Sigmoid colon (tissue), 7 donors: ENCODE measurements around the gene MAP4. TPM values are rescaled to one million over a fixed set of nuclear protein-coding genes. Genes with fewer than 3 reads are reported as not detected.
"Not testable (repeated sequence)": the region's sequence is repeated elsewhere in the genome, so short reads cannot be mapped to it uniquely, and the experiment has no call there.

ENCODE experiments used
- DNase-seq: peaks from one replicate; pipeline ENCODE4 v3.0.0-alpha.2; 2019
- H3K27ac ChIP-seq, 4 donors: fragments of 200-600 bp; sonication (generic); one replicate each; pipeline ENCODE4 v1.5.1; 2016 to 2019; ENCODE audit warnings: mild to moderate bottlenecking in 1 of 4
- H3K27me3 ChIP-seq, 3 donors: fragments of 200-600 bp; sonication (generic); one replicate each; pipeline ENCODE4 v1.5.1; 2019; ENCODE audit warnings: mild to moderate bottlenecking in 1 of 3
- H3K36me3 ChIP-seq, 4 donors: fragments of 200-600 bp; sonication (generic); one replicate each; pipeline ENCODE4 v1.5.1; 2016 to 2019
- H3K4me1 ChIP-seq, 4 donors: fragments of 200-600 bp; sonication (generic); one replicate each; pipeline ENCODE4 v1.5.1; 2017 to 2019
- H3K4me3 ChIP-seq, 4 donors: fragments of 200-600 bp; sonication (generic); one replicate each; pipeline ENCODE4 v1.5.1; 2017 to 2019; ENCODE audit warnings: mild to moderate bottlenecking in 2 of 4, moderate library complexity in 1 of 4
- H3K9me3 ChIP-seq, 4 donors: fragments of 200-600 bp in 3 of 4; sonication (generic) in 3 of 4; one replicate each; pipeline versions ENCODE4 v1.5.1 to v1.6.1; 2013 to 2019
- CTCF ChIP-seq, 4 experiments: fragments of 450-650 bp in 3 of 4; fragments of 200-600 bp in 1 of 4; IDR thresholded peaks; one replicate each; pipeline ENCODE4 v1.5.1; 2016 to 2019; ENCODE audit warnings: antibody characterized with exemption in 4 of 4, mild to moderate bottlenecking in 3 of 4, moderate library complexity in 2 of 4
- EP300 ChIP-seq, 4 donors: sonication (generic); formaldehyde crosslinking; IDR thresholded peaks; one replicate each; pipeline ENCODE4 v1.6.1; 2017; ENCODE audit warnings: antibody characterized with exemption in 4 of 4
- POLR2A ChIP-seq, 2 donors: fragments of 450-650 bp; IDR thresholded peaks; one replicate each; pipeline ENCODE4 v1.6.1; 2016; ENCODE audit warnings: antibody characterized with exemption in 2 of 2, mild to moderate bottlenecking in 2 of 2, moderate library complexity in 2 of 2
- POLR2AphosphoS5 ChIP-seq, 4 donors: sonication (generic); formaldehyde crosslinking; IDR thresholded peaks; one replicate each; pipeline ENCODE4 v1.6.1; 2017; ENCODE audit warnings: antibody characterized with exemption in 4 of 4
- WGBS, 2 donors: extraction: QIAGEN DNeasy Blood & Tissue Kit; methylation state at CpG; one replicate each; pipeline ENCODE4 v1.1.7; 2013; 5-methylcytosine and 5-hydroxymethylcytosine counted together
- intact Hi-C: fragments of 100-400 bp; cut with DNase I; formaldehyde crosslinking; loops from one replicate; pipeline ENCODE4 v1.15.1; 2023
- polyA plus RNA-seq, 3 donors: library from polyadenylated mRNA; stranded (reverse); fragments of 200-250 nt; gene quantifications; one replicate each; pipeline ENCODE4 v1.2.3, GENCODE V29; 2013
- total RNA-seq, 4 donors: library from RNA; depleted of rRNA; stranded (reverse); fragments of >200 nt; gene quantifications; one replicate each; pipeline ENCODE4 v1.1.0, GENCODE V29; 2016
- donor health status: healthy with polysubstance abuse.
- donor health status: Bipolar disorder and iron deficiency.
- donor health status: healthy.

Gene MAP4
- total and polyA plus RNA-seq, 7 donors = 41.2 to 266 (median 138) TPM

GRCh38 chr3:47841786-47842349 lies 174.3 kb downstream of the MAP4 start:
- TF ChIP-seq CTCF (IDR thresholded peaks at IDR 0.05) (no peak), EP300 (IDR thresholded peaks at IDR 0.05) (no peak), POLR2A (IDR thresholded peaks at IDR 0.05) (no peak), POLR2AphosphoS5 (IDR thresholded peaks at IDR 0.05) (no peak)
- no peak for DNase-seq
- 70 to 80% methylated on average over 7 of the region's 7 CpGs for WGBS, 2 donors
- intact Hi-C loops = no loop called here
- Histone ChIP-seq H3K27me3 (no peaks in the 10 kb centered on the region), H3K4me1 (no peaks in the 10 kb centered on the region), H3K9me3 (no peaks in the 10 kb centered on the region), H3K27ac (no peak overlapping the region), H3K36me3 (peaks cover 60 to 91% (median 71%) of the 10 kb centered on the region in 4 donors), H3K4me3 (no peak overlapping the region)

GRCh38 chr3:47838503-47838902 lies 177.7 kb downstream of the MAP4 start:
- no peaks in the 10 kb centered on the region for H3K27me3 ChIP-seq
- H3K36me3 ChIP-seq = peaks cover 47 to 91% (median 59%) of the 10 kb centered on the region in 4 donors
- intact Hi-C loops = loop anchor here (5.0 kb wide), 2 partner anchors 154 to 314 kb away; no protein-coding TSS in a partner anchor
- no peaks in the 10 kb centered on the region for H3K4me1 ChIP-seq
- no peak for DNase-seq
- no peaks in the 10 kb centered on the region for H3K9me3 ChIP-seq
- H3K4me3 ChIP-seq = no peak overlapping the region
- WGBS, 2 donors = 92 to 96% methylated on average over 5 of the region's 5 CpGs
- TF ChIP-seq POLR2AphosphoS5 (IDR thresholded peaks at IDR 0.05) (no peak), EP300 (IDR thresholded peaks at IDR 0.05) (no peak), POLR2A (IDR thresholded peaks at IDR 0.05) (no peak), CTCF (IDR thresholded peaks at IDR 0.05) (no peak)
- H3K27ac ChIP-seq = no peak overlapping the region

- Histone ChIP-seq H3K27ac (no peak overlapping the region), H3K9me3 (no peaks in the 10 kb centered on the region), H3K4me3 (no peak overlapping the region), H3K4me1 (no peaks in the 10 kb centered on the region), H3K36me3 (peaks cover 37 to 91% (median 48%) of the 10 kb centered on the region in 4 donors), H3K27me3 (no peaks in the 10 kb centered on the region)
- 91 to 92% methylated on average over 7 of the region's 7 CpGs for WGBS, 2 donors
- intact Hi-C loops = loop anchor here (5.0 kb wide), 2 partner anchors 155 to 315 kb away; no protein-coding TSS in a partner anchor
- no peak for DNase-seq
- TF ChIP-seq CTCF (IDR thresholded peaks at IDR 0.05) (no peak), POLR2A (IDR thresholded peaks at IDR 0.05) (no peak), POLR2AphosphoS5 (IDR thresholded peaks at IDR 0.05) (no peak), EP300 (IDR thresholded peaks at IDR 0.05) (no peak)
Measured at GRCh38 chr3:47836986-47837385, 179.2 kb downstream of the MAP4 start.

DNA sequence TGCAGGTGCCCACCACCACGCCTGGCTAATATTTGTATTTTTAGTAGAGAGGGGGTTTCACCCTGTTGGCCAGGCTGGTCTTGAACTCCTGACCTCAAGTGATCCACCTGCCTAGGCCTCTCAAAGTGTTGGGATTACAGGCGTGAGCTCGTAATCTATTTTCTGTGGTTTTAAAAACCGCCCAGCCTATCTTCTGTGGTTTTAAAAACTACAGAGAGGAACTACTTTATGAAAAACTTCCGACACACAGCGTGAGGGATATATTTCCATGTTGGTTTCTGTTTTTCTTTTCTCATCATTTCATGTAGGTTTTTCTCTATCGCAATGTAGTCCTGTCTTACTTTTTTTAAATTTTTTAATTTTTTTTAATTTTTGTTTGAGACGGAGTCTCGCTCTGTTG lies 186.7 kb downstream of the MAP4 start:
- H3K27me3 ChIP-seq, H3K4me3 ChIP-seq, H3K27ac ChIP-seq, intact Hi-C loops, H3K9me3 ChIP-seq, DNase-seq: not testable (repeated sequence)
- WGBS, 2 donors = 70 to 91% methylated on average over 9 of the region's 9 CpGs
- H3K36me3 ChIP-seq = peaks cover 28 to 74% (median 43%) of the 10 kb centered on the region in 4 donors
- peaks cover 0 to 22% (median 14%) of the 10 kb centered on the region in 4 donors for H3K4me1 ChIP-seq

GRCh38 chr3:47825590-47825989 lies 190.6 kb downstream of the MAP4 start:
- peaks cover 0 to 27% (median 19%) of the 10 kb centered on the region in 4 donors for H3K4me1 ChIP-seq
- 20 to 33% methylated on average over 7 of the region's 7 CpGs for WGBS, 2 donors
- peaks cover 12 to 52% (median 28%) of the 10 kb centered on the region in 4 donors for H3K36me3 ChIP-seq
- H3K27ac ChIP-seq = peak overlapping the region; percentile 86 to 93 (median 86)
- intact Hi-C loops = no loop called here
- no peak for DNase-seq
- peak overlapping the region; percentile 81 to 99 (median 93) for H3K4me3 ChIP-seq
- no peaks in the 10 kb centered on the region for H3K27me3 ChIP-seq
- no peaks in the 10 kb centered on the region for H3K9me3 ChIP-seq
- no peak for TF ChIP-seq POLR2A (IDR thresholded peaks at IDR 0.05)
- no peak for TF ChIP-seq EP300 (IDR thresholded peaks at IDR 0.05)
- TF ChIP-seq POLR2AphosphoS5 (IDR thresholded peaks at IDR 0.05) = no peak
- no peak for TF ChIP-seq CTCF (IDR thresholded peaks at IDR 0.05)
